ENCODE results near the gene NLGN1. TPM values are rescaled to one million over a fixed set of nuclear protein-coding genes. Genes with fewer than 3 reads are reported as not detected.

NLGN1 gene
- polyA plus RNA-seq, 1 donor from 2014 or later, result 2.7 TPM

- Histone ChIP-seq H2AFZ (ENCODE audit: low read depth, low read length) (no peak overlapping the region), H3K4me3 (ENCODE audit: low read length) (no peak overlapping the region), H3K9ac (ENCODE audit: low read length) (no peak overlapping the region), H3K36me3 (ENCODE audit: insufficient read depth, low read length) (no peaks in the 10 kb centered on the region), H4K20me1 (ENCODE audit: insufficient read depth) (no peaks in the 10 kb centered on the region), H3K9me2 (ENCODE audit: insufficient read depth, low read length) (no peaks in the 10 kb centered on the region), H3K4me2 (ENCODE audit: low read length) (no peak overlapping the region), H3F3A (ENCODE audit: insufficient read depth, low read length, poor library complexity, severe bottlenecking) (no peaks in the 10 kb centered on the region), H3K27me3 (ENCODE audit: insufficient read depth, low read depth, low read length) (no peaks in the 10 kb centered on the region), H3K9me3 (ENCODE audit: low read length) (no peaks in the 10 kb centered on the region), H3K27ac (ENCODE audit: low read length) (no peak overlapping the region), H3K79me2 (replicated peaks; ENCODE audit: insufficient read depth, low read length) (no peaks in the 10 kb centered on the region)
- TF ChIP-seq MXI1 (conservative IDR thresholded peaks at IDR 0.05; ENCODE audit: poor library complexity, severe bottlenecking) (no peak), EP300 (conservative IDR thresholded peaks at IDR 0.05; ENCODE audit: poor library complexity, severe bottlenecking) (no peak), POLR2AphosphoS5 (IDR thresholded peaks at IDR 0.05) (no peak), RAD21 (conservative IDR thresholded peaks at IDR 0.05) (no peak), EZH2 (IDR thresholded peaks at IDR 0.05; ENCODE audit: borderline replicate concordance, insufficient read depth, low read length, poor library complexity, severe bottlenecking) (no peak)
These were observed 459.6 kb downstream of the NLGN1 start for GRCh38 chr3:173857154-173857553.

GRCh38 chr3:173862701-173863100, 465.2 kb downstream of the NLGN1 start:
- Histone ChIP-seq H3K9ac (ENCODE audit: low read length) (no peak overlapping the region), H3K9me2 (ENCODE audit: insufficient read depth, low read length) (no peaks in the 10 kb centered on the region), H3K4me2 (ENCODE audit: low read length) (no peak overlapping the region), H3K27me3 (ENCODE audit: insufficient read depth, low read depth, low read length) (no peaks in the 10 kb centered on the region), H4K20me1 (ENCODE audit: insufficient read depth) (no peaks in the 10 kb centered on the region), H3K27ac (ENCODE audit: low read length) (no peak overlapping the region), H2AFZ (ENCODE audit: low read depth, low read length) (no peak overlapping the region), H3K4me3 (ENCODE audit: low read length) (no peak overlapping the region), H3K9me3 (ENCODE audit: low read length) (no peaks in the 10 kb centered on the region), H3F3A (ENCODE audit: insufficient read depth, low read length, poor library complexity, severe bottlenecking) (no peaks in the 10 kb centered on the region), H3K79me2 (replicated peaks; ENCODE audit: insufficient read depth, low read length) (no peaks in the 10 kb centered on the region), H3K36me3 (ENCODE audit: insufficient read depth, low read length) (no peaks in the 10 kb centered on the region)
- TF ChIP-seq POLR2AphosphoS5 (IDR thresholded peaks at IDR 0.05) (no peak), TAF1 (IDR thresholded peaks at IDR 0.05; ENCODE audit: low read depth) (no peak), SMC3 (conservative IDR thresholded peaks at IDR 0.05; ENCODE audit: poor library complexity) (no peak), EZH2 (IDR thresholded peaks at IDR 0.05; ENCODE audit: borderline replicate concordance, insufficient read depth, low read length, poor library complexity, severe bottlenecking) (no peak), REST (IDR thresholded peaks at IDR 0.05; ENCODE audit: borderline replicate concordance) (no peak), RAD21 (conservative IDR thresholded peaks at IDR 0.05) (no peak), CTCF (IDR thresholded peaks at IDR 0.05; ENCODE audit: poor library complexity, severe bottlenecking) (no peak), EP300 (conservative IDR thresholded peaks at IDR 0.05; ENCODE audit: poor library complexity, severe bottlenecking) (no peak), MXI1 (conservative IDR thresholded peaks at IDR 0.05; ENCODE audit: poor library complexity, severe bottlenecking) (no peak)

Data from neural cell (in vitro differentiated cells).